ENCODE results near the gene PARD6G.

GRCh38 chr18:80197528-80197927, 49.8 kb downstream of the PARD6G start:
- TF ChIP-seq CTCF (conservative IDR thresholded peaks at IDR 0.05; ENCODE audit: low read depth, low read length), result no peak
- no peak for TF ChIP-seq EZH2phosphoT487 (IDR thresholded peaks at IDR 0.05; ENCODE audit: borderline replicate concordance, low read length)

Data from PC-3 (cell line).